DOHH2 (cell line): ENCODE data around the gene ERN1.
A peak's percentile ranks its signal among the peaks of the same experiment; 100 is the strongest.

Experiments
- H3F3A ChIP-seq: fragments of 200-600 bp; sonication (generic), shearing (Covaris generic); 2 replicates; pipeline ENCODE4 v1.6.0; 2016; ENCODE audit warnings: antibody characterized with exemption, mild to moderate bottlenecking; ENCODE audit not compliant: control insufficient read depth, insufficient read depth
- H3K27ac ChIP-seq: fragments of 200-600 bp; sonication (generic); 2 replicates; pipeline ENCODE4 v1.5.1; 2014; ENCODE audit warnings: low read depth, mild to moderate bottlenecking, low read length, moderate library complexity
- H3K27me3 ChIP-seq: fragments of 200-600 bp; sonication (generic); 2 replicates; pipeline ENCODE4 v1.6.1; 2014; ENCODE audit warnings: mild to moderate bottlenecking, low read length, mixed read lengths; ENCODE audit not compliant: control insufficient read depth
- H3K36me3 ChIP-seq: fragments of 200-600 bp; sonication (generic); 2 replicates; pipeline ENCODE4 v1.6.1; 2014; ENCODE audit warnings: mild to moderate bottlenecking, low read length, moderate library complexity, mixed read lengths; ENCODE audit not compliant: control insufficient read depth
- H3K4me1 ChIP-seq: fragments of 200-600 bp; sonication (generic); 2 replicates; pipeline ENCODE4 v1.6.1; 2014; ENCODE audit warnings: mild to moderate bottlenecking, low read length, mixed read lengths; ENCODE audit not compliant: control insufficient read depth
- H3K4me2 ChIP-seq: fragments of 200-600 bp; sonication (generic); 2 replicates; pipeline ENCODE4 v1.6.0; 2014; ENCODE audit warnings: mild to moderate bottlenecking, low read length, moderate library complexity
- H3K4me3 ChIP-seq: fragments of 200-600 bp; sonication (generic); 2 replicates; pipeline ENCODE4 v1.5.1; 2014; ENCODE audit warnings: mild to moderate bottlenecking, low read length, mixed read lengths
- H3K79me2 ChIP-seq: fragments of 200-600 bp; sonication (generic); 2 replicates; pipeline ENCODE4 v1.6.1; 2014; ENCODE audit warnings: mild to moderate bottlenecking, low read length, mixed read lengths; ENCODE audit not compliant: control insufficient read depth
- H3K9me2 ChIP-seq: fragments of 200-600 bp; sonication (generic); replicated peaks from 2 replicates; pipeline ENCODE4 v1.6.1; 2014; ENCODE audit warnings: mild to moderate bottlenecking, low read length, mixed read lengths; ENCODE audit not compliant: control insufficient read depth
- H3K9me3 ChIP-seq: fragments of 200-600 bp; sonication (generic); 2 replicates; pipeline ENCODE4 v1.6.1; 2014; ENCODE audit warnings: antibody characterized with exemption, low read length, mixed read lengths; ENCODE audit not compliant: control insufficient read depth, insufficient read depth
- H4K20me1 ChIP-seq: fragments of 200-600 bp; sonication (generic); 2 replicates; pipeline ENCODE4 v1.6.0; 2014; ENCODE audit warnings: low read depth, mild to moderate bottlenecking, antibody characterized with exemption, low read length, moderate library complexity; ENCODE audit not compliant: control insufficient read depth, insufficient read depth
- CTCF ChIP-seq: fragments of 200-600 bp; sonication (generic); IDR thresholded peaks from one replicate; pipeline ENCODE4 v1.5.1; 2014; ENCODE audit warnings: antibody characterized with exemption, mild to moderate bottlenecking, low read depth, low read length; ENCODE audit not compliant: poor library complexity, severe bottlenecking
- EZH2phosphoT487 ChIP-seq: fragments of 200-600 bp; sonication (generic); IDR thresholded peaks from 2 replicates; pipeline ENCODE4 v1.6.1; 2017; ENCODE audit warnings: borderline replicate concordance, mild to moderate bottlenecking, antibody characterized with exemption, low read length, moderate library complexity, mixed read lengths

The ERN1 gene

GRCh38 chr17:64150237-64151015 lies 20.5 kb upstream of the ERN1 start:
- TF ChIP-seq EZH2phosphoT487 = no peak
- no peak for TF ChIP-seq CTCF
- H3K79me2 ChIP-seq = peaks cover 14% of the 10 kb centered on the region
- no peak overlapping the region for H3K4me3 ChIP-seq
- no peaks in the 10 kb centered on the region for H3K9me3 ChIP-seq
- H3K27ac ChIP-seq = no peak overlapping the region
- peaks cover 48% of the 10 kb centered on the region for H3F3A ChIP-seq
- peaks cover 13% of the 10 kb centered on the region for H3K4me1 ChIP-seq
- peaks cover 35% of the 10 kb centered on the region for H3K36me3 ChIP-seq
- H4K20me1 ChIP-seq = no peaks in the 10 kb centered on the region
- no peak overlapping the region for H3K4me2 ChIP-seq
- H3K27me3 ChIP-seq = no peaks in the 10 kb centered on the region
- H3K9me2 ChIP-seq = no peaks in the 10 kb centered on the region

GRCh38 chr17:64149196-64149595 lies 19.3 kb upstream of the ERN1 start:
- no peak overlapping the region for H3K27ac ChIP-seq
- H3K36me3 ChIP-seq = peaks cover 35% of the 10 kb centered on the region
- H3K27me3 ChIP-seq = no peaks in the 10 kb centered on the region
- TF ChIP-seq CTCF (no peak), EZH2phosphoT487 (no peak)
- H4K20me1 ChIP-seq = no peaks in the 10 kb centered on the region
- H3K4me1 ChIP-seq = peaks cover 21% of the 10 kb centered on the region
- no peak overlapping the region for H3K4me3 ChIP-seq
- H3K9me2 ChIP-seq = no peaks in the 10 kb centered on the region
- H3K79me2 ChIP-seq = peaks cover 14% of the 10 kb centered on the region
- peaks cover 48% of the 10 kb centered on the region for H3F3A ChIP-seq
- no peak overlapping the region for H3K4me2 ChIP-seq
- H3K9me3 ChIP-seq = no peaks in the 10 kb centered on the region

GRCh38 chr17:64148699-64149098 lies 18.8 kb upstream of the ERN1 start:
- no peaks in the 10 kb centered on the region for H4K20me1 ChIP-seq
- H3K4me2 ChIP-seq = no peak overlapping the region
- H3K27ac ChIP-seq = peak overlapping the region; percentile 90
- H3F3A ChIP-seq = peaks cover 48% of the 10 kb centered on the region
- H3K4me1 ChIP-seq = peaks cover 21% of the 10 kb centered on the region
- no peak overlapping the region for H3K4me3 ChIP-seq
- H3K79me2 ChIP-seq = peaks cover 14% of the 10 kb centered on the region
- no peaks in the 10 kb centered on the region for H3K9me3 ChIP-seq
- peaks cover 35% of the 10 kb centered on the region for H3K36me3 ChIP-seq
- no peak for TF ChIP-seq EZH2phosphoT487
- TF ChIP-seq CTCF = no peak
- H3K27me3 ChIP-seq = no peaks in the 10 kb centered on the region
- no peaks in the 10 kb centered on the region for H3K9me2 ChIP-seq
